Stimulated activated CD8-positive, alpha-beta memory T cell treated with anti-CD3 and anti-CD28 coated beads, Interleukin-2, amount 100 ng/mL, for 48 hours (primary cell): ENCODE results near the gene FABP1.

Experiments used
- DNase-seq, 2 donors: peaks; one replicate each; pipeline ENCODE4 v3.0.0-alpha.2; 2020; ENCODE audit warnings: low read depth in 2 of 2

FABP1 gene

GRCh38 chr2:88115825-88116518 lies 11.9 kb downstream of the FABP1 start:
- no peak for DNase-seq

DNA sequence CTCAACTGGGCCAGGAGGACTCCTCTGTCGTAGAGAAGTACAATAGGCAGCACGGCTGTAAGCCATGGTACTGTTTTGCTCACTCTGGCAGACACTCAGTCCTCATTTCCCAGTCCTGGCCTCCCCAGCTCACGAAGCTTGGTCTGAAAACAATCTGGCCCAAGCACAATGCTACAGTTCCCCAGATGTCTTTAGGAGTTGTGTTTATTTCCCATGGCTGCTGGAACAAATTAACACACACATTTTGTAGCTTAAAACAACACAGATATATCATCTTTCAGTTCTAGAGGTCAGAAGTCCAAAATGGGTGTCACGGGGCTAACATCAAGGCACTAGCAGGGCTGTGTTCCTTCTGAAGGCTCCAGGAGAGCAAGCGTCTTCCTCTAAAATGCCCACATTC lies 13.0 kb downstream of the FABP1 start:
- DNase-seq, result no peak

DNA sequence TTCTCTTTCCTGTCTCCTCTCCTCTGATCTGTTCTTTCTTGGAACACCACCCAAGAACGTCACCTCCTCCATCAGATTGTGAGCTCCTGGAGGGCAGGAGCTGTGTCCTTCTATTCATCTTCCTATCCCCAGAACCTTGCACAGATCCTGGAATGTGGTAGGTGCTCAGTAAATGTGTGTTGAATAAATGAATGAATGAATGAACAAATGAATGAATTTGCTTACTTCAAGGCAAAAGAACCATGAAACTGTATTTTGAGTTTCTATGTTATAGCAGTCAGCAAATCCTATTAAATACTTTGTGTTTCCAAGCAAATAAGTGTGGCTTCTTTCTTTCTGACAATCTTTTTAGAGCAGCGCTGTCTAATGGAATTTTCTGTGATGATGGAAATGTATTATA lies 14.8 kb downstream of the FABP1 start:
- no peak for DNase-seq

- no peak for DNase-seq
Observed at GRCh38 chr2:88110830-88111229, 17.0 kb downstream of the FABP1 start.

GRCh38 chr2:88108796-88109195 lies 19.1 kb downstream of the FABP1 start:
- no peak for DNase-seq

- DNase-seq, result no peak
Observed at GRCh38 chr2:88100489-88100858, 27.4 kb downstream of the FABP1 start.

DNA sequence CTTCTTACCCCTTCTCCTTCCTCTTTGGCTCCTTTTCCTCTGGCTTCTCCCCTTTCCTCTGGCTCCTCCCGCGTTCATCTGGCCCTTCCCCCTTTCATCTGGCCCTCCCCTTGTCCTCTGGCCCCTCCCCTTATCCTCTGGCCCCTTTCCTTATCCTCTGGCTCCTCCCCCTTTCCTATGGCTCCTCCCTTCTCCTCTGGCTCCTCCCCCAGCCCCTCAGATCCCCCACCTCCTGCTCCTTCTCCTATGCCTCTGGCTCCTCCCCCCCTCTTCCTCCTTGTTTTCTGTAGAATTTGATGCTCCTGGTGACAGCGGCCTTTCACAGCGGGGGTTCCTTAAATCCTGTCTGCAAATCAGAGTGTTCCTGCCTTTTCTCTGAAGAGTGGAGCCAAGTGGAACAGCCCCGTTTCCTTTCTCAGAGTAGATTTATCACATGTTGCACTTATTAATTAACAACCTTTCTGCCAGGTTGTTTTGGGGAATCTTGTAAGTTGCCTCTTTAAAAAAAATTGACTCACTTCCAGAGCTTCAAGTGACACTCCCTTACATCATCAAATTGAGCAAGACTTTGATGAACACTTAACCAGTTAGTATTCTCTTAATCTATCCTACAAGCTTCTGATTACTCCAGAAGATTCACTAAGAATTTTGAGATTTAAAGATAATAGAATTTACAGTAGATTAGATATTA lies 27.9 kb downstream of the FABP1 start:
- no peak for DNase-seq

GRCh38 chr2:88098558-88098900 lies 29.3 kb downstream of the FABP1 start:
- no peak for DNase-seq

DNA sequence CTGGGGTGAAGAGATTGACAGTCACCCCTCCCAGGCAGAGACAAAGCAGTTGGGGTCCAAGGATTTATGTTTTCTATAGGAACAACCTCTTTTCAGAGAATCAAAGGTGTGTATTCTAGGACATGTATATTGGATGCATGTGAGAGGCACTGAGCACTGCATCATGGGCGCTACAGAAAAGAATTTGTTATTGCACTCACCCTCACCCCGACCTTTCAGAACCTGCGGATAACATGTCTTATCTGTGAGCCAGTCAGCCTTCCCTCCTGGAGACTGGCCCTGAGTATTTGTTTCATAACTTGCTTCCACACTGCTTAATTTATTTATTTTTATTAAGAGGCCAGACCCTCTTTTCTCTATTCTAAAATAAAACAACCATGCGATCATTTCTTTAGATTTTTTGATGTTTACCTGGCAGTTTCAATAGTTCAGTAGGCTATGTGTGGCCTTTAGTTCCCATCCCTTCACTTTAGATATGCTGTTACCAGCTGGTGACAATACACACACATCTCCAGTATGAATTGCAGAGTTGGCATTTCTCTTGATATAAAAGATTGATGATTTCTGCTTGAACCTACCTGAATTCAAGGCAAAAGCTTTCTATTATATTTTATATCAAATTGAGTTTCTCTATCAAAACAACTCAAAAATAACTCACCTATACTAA lies 29.8 kb downstream of the FABP1 start:
- DNase-seq, result no peak

GRCh38 chr2:88097192-88097591 lies 30.7 kb downstream of the FABP1 start:
- no peak for DNase-seq

DNA sequence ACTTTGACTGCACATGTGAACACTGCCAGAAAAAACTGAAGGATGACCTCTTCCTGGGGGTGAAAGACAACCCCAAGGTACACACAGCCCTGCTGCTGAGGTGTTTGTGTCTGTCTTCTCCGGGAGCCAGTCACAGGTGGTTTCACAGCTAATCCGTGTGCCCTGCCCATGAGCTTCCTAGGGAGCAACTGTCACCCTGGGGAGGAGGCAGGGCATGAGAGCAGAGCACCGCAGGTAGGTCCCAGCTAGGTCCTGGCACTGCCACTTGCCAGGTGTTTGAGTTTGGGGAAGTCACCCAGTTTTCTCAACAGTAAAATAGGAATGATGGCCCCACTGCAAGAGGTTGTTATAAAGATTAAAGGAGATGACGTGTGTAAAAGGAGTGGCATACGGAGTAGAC lies 31.2 kb downstream of the FABP1 start:
- DNase-seq, result no peak

DNA sequence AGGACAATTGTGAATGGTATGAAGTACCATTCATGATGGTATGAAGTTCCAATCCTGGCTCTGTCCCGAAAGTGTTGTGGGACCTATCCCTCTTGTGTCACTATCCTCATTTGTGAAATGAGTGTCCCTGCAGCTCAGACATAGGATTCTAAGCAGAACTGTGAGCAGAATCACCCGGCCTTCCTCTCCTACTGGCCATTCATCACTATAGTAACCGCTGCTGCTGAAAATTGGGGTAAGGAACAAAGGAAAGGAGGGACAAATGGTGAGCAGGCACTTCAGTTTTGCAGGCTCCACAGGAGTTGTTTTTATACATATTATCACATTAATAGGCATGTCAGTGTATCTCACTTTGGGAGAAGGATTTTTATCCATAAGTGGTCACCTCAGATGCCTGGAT lies 32.8 kb downstream of the FABP1 start:
- DNase-seq, result no peak

GRCh38 chr2:88092773-88093172 lies 35.1 kb downstream of the FABP1 start:
- DNase-seq, result no peak

DNA sequence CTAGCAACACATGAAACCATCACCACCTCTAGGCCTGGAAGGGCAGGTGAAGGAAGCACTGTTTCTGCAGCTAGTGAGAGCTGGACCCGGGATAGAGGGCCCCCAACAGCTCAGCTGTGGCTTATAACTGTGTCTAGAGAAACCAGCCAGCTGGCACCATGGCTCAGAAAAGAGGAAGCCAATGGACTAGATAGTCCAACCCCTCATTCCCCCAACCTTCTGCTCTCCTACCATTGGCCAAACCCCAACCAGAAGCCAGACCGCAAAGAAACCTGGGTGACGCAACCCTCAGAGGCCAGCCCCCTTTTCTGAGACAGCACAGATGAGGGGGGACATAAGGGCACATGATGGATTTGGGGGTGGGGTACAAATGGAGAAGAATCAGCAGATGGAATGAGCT lies 35.9 kb downstream of the FABP1 start:
- DNase-seq, result no peak

DNA sequence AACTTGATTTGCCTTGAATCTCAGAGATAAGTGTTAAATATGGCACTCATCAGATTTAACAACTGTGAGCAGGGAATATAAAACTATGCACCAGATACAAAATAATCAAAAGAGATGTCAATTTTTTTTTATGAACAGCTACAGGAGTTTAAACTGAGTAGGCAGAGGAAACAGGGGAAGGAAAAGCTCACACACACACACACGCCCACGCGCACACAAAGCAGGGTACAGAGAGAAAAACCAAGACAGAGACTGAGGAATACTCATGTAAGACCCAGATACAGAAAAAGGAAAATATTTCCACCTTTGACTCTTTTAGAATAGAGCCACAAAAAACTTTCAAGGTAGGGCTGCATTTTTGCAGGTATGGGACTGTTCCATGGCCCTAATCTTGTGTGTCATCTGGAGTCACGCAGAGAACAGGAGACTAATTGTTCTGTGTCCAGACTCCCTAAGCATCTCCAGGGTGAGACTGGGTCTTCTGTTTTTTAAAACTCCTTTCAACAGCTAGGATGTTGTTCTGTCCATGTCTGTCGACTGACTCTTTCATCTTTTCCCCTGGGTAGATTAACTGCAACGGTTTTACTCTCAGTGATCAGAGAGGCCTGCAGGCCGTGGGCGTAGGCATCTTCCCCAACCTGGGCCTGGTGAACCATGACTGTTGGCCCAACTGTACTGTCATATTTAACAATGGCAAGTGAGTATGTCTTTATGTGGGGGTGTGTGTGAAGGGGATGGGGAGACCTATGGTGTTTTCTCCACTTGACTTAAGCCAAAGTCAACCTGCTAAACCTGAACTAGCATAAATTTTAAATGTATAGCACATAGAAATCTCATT lies 37.2 kb downstream of the FABP1 start:
- peak; percentile 4 to 7 for DNase-seq

GRCh38 chr2:88088999-88089398 lies 38.9 kb downstream of the FABP1 start:
- no peak for DNase-seq

- DNase-seq, result no peak
Observed at GRCh38 chr2:88087763-88088162, 40.1 kb downstream of the FABP1 start.

DNA sequence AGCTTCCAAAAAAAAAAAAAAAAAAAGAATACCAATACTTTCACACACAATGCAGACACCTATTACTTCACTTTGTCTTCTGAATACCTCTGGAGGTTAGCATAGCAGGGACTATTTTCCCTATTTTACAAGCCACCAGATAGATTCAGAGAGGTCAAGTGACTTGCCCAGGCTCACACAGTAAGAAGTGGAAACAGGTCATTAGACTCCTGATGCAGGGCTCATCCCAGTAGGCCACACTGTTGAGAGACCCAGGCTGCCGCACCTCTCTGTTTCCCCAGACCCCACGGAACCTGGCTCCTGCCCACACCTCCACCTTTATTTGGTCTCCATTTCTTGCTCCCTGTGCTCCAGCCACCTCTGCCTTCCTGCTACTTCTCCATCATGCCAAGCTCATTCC lies 40.8 kb downstream of the FABP1 start:
- DNase-seq, result no peak

GRCh38 chr2:88086401-88086800 lies 41.5 kb downstream of the FABP1 start:
- no peak for DNase-seq

DNA sequence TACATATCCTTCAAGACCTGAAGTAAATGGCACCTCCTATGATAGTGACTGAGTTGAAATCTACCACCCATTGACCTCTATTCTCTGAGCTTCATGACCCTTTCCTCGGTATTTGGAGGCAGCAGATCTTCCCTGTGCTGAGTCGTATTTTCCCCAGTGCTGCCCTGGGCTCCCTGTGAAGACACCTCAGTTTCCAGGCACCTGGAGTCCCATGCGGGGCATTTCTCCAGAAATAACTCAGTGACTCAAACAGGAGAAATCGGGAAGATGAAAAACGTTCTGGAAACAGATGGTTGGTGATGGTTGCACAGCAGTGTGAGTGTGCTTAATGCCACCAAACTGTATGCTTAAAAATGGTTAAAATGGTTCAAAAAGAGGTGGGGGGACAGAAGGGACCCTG lies 42.3 kb downstream of the FABP1 start:
- no peak for DNase-seq

DNA sequence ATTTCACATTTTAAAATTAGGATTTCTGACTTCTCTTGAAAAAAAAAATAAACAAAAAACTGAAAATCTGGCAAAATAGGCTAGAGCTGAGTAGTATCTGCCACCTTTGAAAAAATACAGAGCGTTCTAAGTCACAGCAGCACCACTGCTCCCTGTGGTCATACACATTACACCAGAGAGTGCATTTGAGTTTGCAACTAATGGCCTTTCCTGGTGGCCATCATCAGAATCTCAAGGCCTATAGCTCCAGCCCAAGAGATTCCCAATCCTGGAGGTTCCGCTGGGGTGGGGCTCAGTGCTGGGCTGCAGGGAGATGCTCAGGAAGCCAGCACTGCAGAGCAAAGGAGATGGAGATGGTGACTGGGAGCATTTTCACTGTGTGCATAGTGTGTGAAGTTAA lies 42.8 kb downstream of the FABP1 start:
- no peak for DNase-seq

GRCh38 chr2:88082781-88083180 lies 45.1 kb downstream of the FABP1 start:
- no peak for DNase-seq
